Activated CD4-positive, alpha-beta memory T cell treated with anti-CD3 and anti-CD28 coated beads, Interleukin-2, amount 10 ng/mL, durations not matched to agents 7 days and 5 days (primary cell): ENCODE measurements around the gene RABGAP1. TPM values are rescaled to one million over a fixed set of nuclear protein-coding genes. Genes with fewer than 3 reads are reported as not detected.

Source experiments
- CTCF ChIA-PET: fragments of 350-600 bp; sonication (Branson Sonifier 250); formaldehyde crosslinking; loops from one replicate; lab custom pipeline; 2021; ENCODE audit warnings: antibody characterized with exemption, inconsistent platforms; lab: Charles Lee
- POLR2A ChIA-PET: fragments of 350-600 bp; sonication (Branson Sonifier 250); formaldehyde crosslinking; loops from one replicate; lab custom pipeline; 2021; ENCODE audit warnings: antibody characterized with exemption; lab: Charles Lee
- DNase-seq: peaks from one replicate; pipeline ENCODE4 v3.0.0-alpha.2; 2020
- H3K27ac Mint-ChIP-seq: one replicate; pipeline ENCODE4 v1.8.0; 2021; ENCODE audit warnings: mild to moderate bottlenecking, mixed read lengths
- H3K27me3 Mint-ChIP-seq: one replicate; pipeline ENCODE4 v1.8.0; 2021; ENCODE audit warnings: mixed read lengths
- H3K36me3 Mint-ChIP-seq: one replicate; pipeline ENCODE4 v1.8.0; 2021; ENCODE audit warnings: low read depth, mixed read lengths
- H3K4me1 Mint-ChIP-seq: one replicate; pipeline ENCODE4 v1.8.0; 2021; ENCODE audit warnings: mixed read lengths
- H3K4me3 Mint-ChIP-seq: one replicate; pipeline ENCODE4 v1.8.0; 2021; ENCODE audit warnings: mild to moderate bottlenecking, mixed read lengths
- H3K9me3 Mint-ChIP-seq: one replicate; pipeline ENCODE4 v1.8.0; 2021; ENCODE audit warnings: mixed read lengths
- total RNA-seq, 2 experiments: library from RNA; stranded (reverse); gene quantifications; one replicate each; pipeline ENCODE4 v1.2.3, GENCODE V29; 2021

Gene RABGAP1
- total RNA-seq, 2 experiments from 2014 or later: 26.5 to 32.3 TPM

GRCh38 chr9:123027517-123027916 lies 86.7 kb downstream of the RABGAP1 start:
- CTCF ChIA-PET: interaction anchor here (2.3 kb wide), 1 partner anchor 322 kb away, joined by 5 read pairs; no protein-coding TSS in a partner anchor
- no peak for DNase-seq
- POLR2A ChIA-PET: no interaction called here
- peaks cover 5% of the 10 kb centered on the region for H3K4me1 Mint-ChIP-seq
- H3K4me3 Mint-ChIP-seq: no peak overlapping the region
- peaks cover 17% of the 10 kb centered on the region for H3K36me3 Mint-ChIP-seq
- no peaks in the 10 kb centered on the region for H3K9me3 Mint-ChIP-seq
- no peaks in the 10 kb centered on the region for H3K27me3 Mint-ChIP-seq
- no peak overlapping the region for H3K27ac Mint-ChIP-seq

GRCh38 chr9:123028136-123028535 lies 87.3 kb downstream of the RABGAP1 start:
- Mint-ChIP-seq H3K4me3 (no peak overlapping the region), H3K4me1 (peaks cover 5% of the 10 kb centered on the region), H3K36me3 (peaks cover 12% of the 10 kb centered on the region), H3K27ac (no peak overlapping the region), H3K27me3 (no peaks in the 10 kb centered on the region), H3K9me3 (no peaks in the 10 kb centered on the region)
- ChIA-PET CTCF (interaction anchor here (2.3 kb wide), 1 partner anchor 322 kb away, joined by 5 read pairs; no protein-coding TSS in a partner anchor), POLR2A (no interaction called here)
- no peak for DNase-seq

- POLR2A ChIA-PET: no interaction called here
- H3K27me3 Mint-ChIP-seq: no peaks in the 10 kb centered on the region
- no peak for DNase-seq
- peaks cover 5% of the 10 kb centered on the region for H3K4me1 Mint-ChIP-seq
- no peak overlapping the region for H3K4me3 Mint-ChIP-seq
- peaks cover 10% of the 10 kb centered on the region for H3K36me3 Mint-ChIP-seq
- CTCF ChIA-PET: no interaction called here
- H3K27ac Mint-ChIP-seq: no peak overlapping the region
- H3K9me3 Mint-ChIP-seq: no peaks in the 10 kb centered on the region
Measured at GRCh38 chr9:123028973-123029372, 88.2 kb downstream of the RABGAP1 start.

GRCh38 chr9:123031963-123032362 lies 91.1 kb downstream of the RABGAP1 start:
- Mint-ChIP-seq H3K4me1 (peaks cover 5% of the 10 kb centered on the region), H3K27me3 (no peaks in the 10 kb centered on the region), H3K9me3 (no peaks in the 10 kb centered on the region), H3K4me3 (no peak overlapping the region), H3K36me3 (peaks cover 12% of the 10 kb centered on the region), H3K27ac (no peak overlapping the region)
- POLR2A ChIA-PET: no interaction called here
- DNase-seq: no peak
- CTCF ChIA-PET: no interaction called here

GRCh38 chr9:123033352-123033751 lies 92.5 kb downstream of the RABGAP1 start, which contains the start of gene GPR21:
GPR21 (plus strand) TSS chr9:123033667; CDS start chr9:123034567, 900 bp downstream.
- Mint-ChIP-seq H3K4me3 (no peak within 1 kb of the TSS), H3K9me3 (no peaks in the 10 kb centered on the region), H3K36me3 (peaks cover 8% of the 10 kb centered on the region), H3K27me3 (no peaks in the 10 kb centered on the region), H3K27ac (no peak within 1 kb of the TSS), H3K4me1 (no peaks in the 10 kb centered on the region)
- ChIA-PET CTCF (no interaction called here), POLR2A (no interaction called here)
- no peak for DNase-seq

GRCh38 chr9:123033864-123034601 lies 93.2 kb downstream of the RABGAP1 start:
- H3K27ac Mint-ChIP-seq: no peak overlapping the region
- no peak for DNase-seq
- CTCF ChIA-PET: no interaction called here

GRCh38 chr9:123034881-123035510 lies 94.2 kb downstream of the RABGAP1 start:
- peaks cover 6% of the 10 kb centered on the region for H3K36me3 Mint-ChIP-seq

More at GRCh38 chr9:123033864-123034601, 93.2 kb downstream of the RABGAP1 start:
- Mint-ChIP-seq H3K36me3 (peaks cover 6% of the 10 kb centered on the region), H3K4me1 (no peaks in the 10 kb centered on the region), H3K27me3 (no peaks in the 10 kb centered on the region), H3K4me3 (no peak overlapping the region), H3K9me3 (no peaks in the 10 kb centered on the region)
- POLR2A ChIA-PET: no interaction called here

GRCh38 chr9:123035791-123036190 lies 95.0 kb downstream of the RABGAP1 start:
- no peak for DNase-seq
- no peak overlapping the region for H3K27ac Mint-ChIP-seq
- no peaks in the 10 kb centered on the region for H3K9me3 Mint-ChIP-seq
- H3K4me3 Mint-ChIP-seq: no peak overlapping the region
- no peaks in the 10 kb centered on the region for H3K27me3 Mint-ChIP-seq
- no peaks in the 10 kb centered on the region for H3K4me1 Mint-ChIP-seq
- H3K36me3 Mint-ChIP-seq: peaks cover 6% of the 10 kb centered on the region
- POLR2A ChIA-PET: no interaction called here
- CTCF ChIA-PET: no interaction called here

More at GRCh38 chr9:123034881-123035510, 94.2 kb downstream of the RABGAP1 start:
- H3K27ac Mint-ChIP-seq: no peak overlapping the region
- H3K4me1 Mint-ChIP-seq: no peaks in the 10 kb centered on the region
- no peaks in the 10 kb centered on the region for H3K9me3 Mint-ChIP-seq
- DNase-seq: no peak
- ChIA-PET POLR2A (no interaction called here), CTCF (no interaction called here)
- no peak overlapping the region for H3K4me3 Mint-ChIP-seq
- no peaks in the 10 kb centered on the region for H3K27me3 Mint-ChIP-seq

GRCh38 chr9:123036893-123037545 lies 96.2 kb downstream of the RABGAP1 start:
- CTCF ChIA-PET: interaction anchor here (1.1 kb wide), 1 partner anchor 11 kb away, joined by 4 read pairs; no protein-coding TSS in a partner anchor

GRCh38 chr9:123039617-123040219 lies 98.9 kb downstream of the RABGAP1 start:
- Mint-ChIP-seq H3K27me3 (no peaks in the 10 kb centered on the region), H3K36me3 (peaks cover 19% of the 10 kb centered on the region), H3K4me1 (no peaks in the 10 kb centered on the region), H3K4me3 (no peak overlapping the region), H3K9me3 (peaks cover 3% of the 10 kb centered on the region), H3K27ac (no peak overlapping the region)
- CTCF ChIA-PET: no interaction called here
- POLR2A ChIA-PET: no interaction called here
- no peak for DNase-seq

More at GRCh38 chr9:123036893-123037545, 96.2 kb downstream of the RABGAP1 start:
- H3K27me3 Mint-ChIP-seq: no peaks in the 10 kb centered on the region
- no peaks in the 10 kb centered on the region for H3K4me1 Mint-ChIP-seq
- H3K4me3 Mint-ChIP-seq: no peak overlapping the region
- H3K27ac Mint-ChIP-seq: no peak overlapping the region
- POLR2A ChIA-PET: no interaction called here
- H3K9me3 Mint-ChIP-seq: no peaks in the 10 kb centered on the region
- no peak for DNase-seq
- H3K36me3 Mint-ChIP-seq: peaks cover 3% of the 10 kb centered on the region

GRCh38 chr9:123040801-123041200 lies 100.0 kb downstream of the RABGAP1 start:
- H3K9me3 Mint-ChIP-seq: peaks cover 3% of the 10 kb centered on the region
- no peaks in the 10 kb centered on the region for H3K27me3 Mint-ChIP-seq
- no peaks in the 10 kb centered on the region for H3K4me1 Mint-ChIP-seq
- no peak overlapping the region for H3K4me3 Mint-ChIP-seq
- peaks cover 19% of the 10 kb centered on the region for H3K36me3 Mint-ChIP-seq
- POLR2A ChIA-PET: interaction anchor here (1.2 kb wide), 1 partner anchor 9 kb away, joined by 3 read pairs; no protein-coding TSS in a partner anchor
- H3K27ac Mint-ChIP-seq: no peak overlapping the region
- DNase-seq: no peak
- CTCF ChIA-PET: no interaction called here

- Mint-ChIP-seq H3K4me1 (no peaks in the 10 kb centered on the region), H3K4me3 (no peak overlapping the region), H3K27me3 (no peaks in the 10 kb centered on the region), H3K9me3 (peaks cover 3% of the 10 kb centered on the region), H3K27ac (no peak overlapping the region), H3K36me3 (peaks cover 19% of the 10 kb centered on the region)
- DNase-seq: no peak
- POLR2A ChIA-PET: interaction anchor here (1.2 kb wide), 1 partner anchor 8 kb away, joined by 3 read pairs; no protein-coding TSS in a partner anchor
- CTCF ChIA-PET: interaction anchor here (0.6 kb wide), 1 partner anchor 902 kb away, joined by 3 read pairs; no protein-coding TSS in a partner anchor
Measured at GRCh38 chr9:123041489-123041888, 100.7 kb downstream of the RABGAP1 start.
